Measurements from ENCODE around the gene EIF5A. TPM values are rescaled to one million over a fixed set of nuclear protein-coding genes. Genes with fewer than 3 reads are reported as not detected.

The EIF5A gene
- total and polyA plus RNA-seq, 9 of the 15 experiments (the other 6 are each of a cell fraction or from before 2014, with no cell fraction given), result 22.9 to 1,163 (median 772) TPM

- FAIRE-seq, result peak; percentile 84
- no peaks in the 10 kb centered on the region; the same call in 2 of the 3 replicates for H3K79me2 ChIP-seq (ENCODE audit: control insufficient read depth, insufficient read depth, low read length)
- CTCF ChIA-PET (ENCODE audit: low intra/inter-chr PET ratio), result no interaction called here
- intact Hi-C loops (cut with micrococcal nuclease), result loop anchor here (5.0 kb wide), 1 partner anchor 46 kb away; the partner anchor contains the start of gene PHF23
- H3K9me3 ChIP-seq (replicated peaks; ENCODE audit: control insufficient read depth, insufficient read depth, low read depth, low read length), result no peaks in the 10 kb centered on the region
- H3K4me3 ChIP-seq, result peak overlapping the region; percentile 65; the same call in 1 of the 2 replicates
- WGBS (ENCODE audit: insufficient coverage, low coverage, missing lambda C conversion rate), result 8% methylated on average over 6 of the region's 6 CpGs
- peak overlapping the region; percentile 39; the same call in 2 of the 3 replicates for H3K27ac ChIP-seq (ENCODE audit: extremely low read depth, low read depth, low read length)
- H3K9ac ChIP-seq (ENCODE audit: insufficient read depth in 1 of 2, low read depth in 2 of 2, low read length in 2 of 2), result peak overlapping the region; percentile 65 to 91; a peak in 3 of 4 replicates
- peaks cover 15 to 44% of the 10 kb centered on the region in 2 experiments; a peak in 4 of 5 replicates for H3K4me1 ChIP-seq (replicated peaks in 1 of 2; ENCODE audit: control insufficient read depth in 2 of 2, insufficient read depth in 2 of 2, low read length in 2 of 2)
- H2AFZ ChIP-seq (ENCODE audit: low read depth, low read length), result no peak overlapping the region
- in situ Hi-C loops (cut with MboI), result loop anchor here (5.0 kb wide), 1 partner anchor 59 kb away; no protein-coding TSS in a partner anchor
- peak overlapping the region; percentile 73 for H3K4me2 ChIP-seq (ENCODE audit: insufficient read depth, low read length)
- H3K27me3 ChIP-seq (ENCODE audit: control insufficient read depth in 2 of 2, insufficient read depth in 2 of 2, low read length in 2 of 2), result no peaks in the 10 kb centered on the region
- peak; percentile 22; the same call in 1 of the 3 replicates for ATAC-seq
- DNase-seq (ENCODE audit: extremely low read depth in 1 of 4, low spot score in 3 of 4), result peak in 3 of 4 experiments; percentile 35 to 69 (median 44)
- H3K9me1 ChIP-seq (ENCODE audit: control insufficient read depth, insufficient read depth, low read length), result no peaks in the 10 kb centered on the region
- POLR2A ChIA-PET, result interaction anchor here (0.6 to 1.4 kb wide), 7 partner anchors 11 to 367 kb away, joined by 3 to 5 read pairs (median 3); partner anchors contain the start of gene PHF23
- 0 out of 3 replicates have a peak, but pooled peaks cover 3% of the 10 kb centered on the region for H3K36me3 ChIP-seq (ENCODE audit: control insufficient read depth, insufficient read depth, low read length)
- H4K20me1 ChIP-seq (replicated peaks; ENCODE audit: control insufficient read depth, insufficient read depth, low read length), result no peaks in the 10 kb centered on the region; the same call in 1 of the 2 replicates
- no TSS peak for BruUV-seq (replicated peaks)
- TF ChIP-seq CBX8 (IDR thresholded peaks at IDR 0.05; ENCODE audit: borderline replicate concordance, extremely low read depth, low read depth, low read length, poor library complexity, severe bottlenecking) (no peak), SMARCA4 (IDR thresholded peaks at IDR 0.05) (0 out of 2 replicates have a peak, but pooled peaks have one; percentile 11), SIN3A (IDR thresholded peaks at IDR 0.05; ENCODE audit: borderline replicate concordance in 2 of 2, control insufficient read depth in 1 of 2, low read depth in 2 of 2, low read length in 2 of 2) (peak in 1 of 2 experiments; percentile 35; a peak in 1 of 4 replicates), MAFF (IDR thresholded peaks at IDR 0.05; ENCODE audit: low read length) (no peak), ESRRA (IDR thresholded peaks at IDR 0.05; ENCODE audit: borderline replicate concordance, low read depth) (peak; percentile 73; the same call in 1 of the 2 replicates), CBFB (CRISPR knock-in tag; IDR thresholded peaks at IDR 0.05) (no peak), TCF3 (CRISPR knock-in tag; IDR thresholded peaks at IDR 0.05) (peak; percentile 58), FOXK2 (conservative IDR thresholded peaks at IDR 0.05 in 1 of 2, IDR thresholded peaks at IDR 0.05 in 1 of 2; ENCODE audit: low read depth in 2 of 2) (peak; percentile 77 to 83), TAL1 (IDR thresholded peaks at IDR 0.05) (peak; percentile 36), ZBTB33 (CRISPR knock-in tag; IDR thresholded peaks at IDR 0.05) (no peak), SMC3 (conservative IDR thresholded peaks at IDR 0.05; ENCODE audit: insufficient read depth, low read depth, low read length) (no peak), ID3 (CRISPR knock-in tag; IDR thresholded peaks at IDR 0.05) (no peak), ID3 (tag; IDR thresholded peaks at IDR 0.05) (no peak), HDAC1 (IDR thresholded peaks at IDR 0.05) (0 out of 4 replicates have a peak, but pooled peaks of 1 of the 2 experiments have one; percentile 9), MCM7 (IDR thresholded peaks at IDR 0.05) (no peak), THAP12 (CRISPR knock-in tag; IDR thresholded peaks at IDR 0.05) (no peak)
Measured at GRCh38 chr17:7282752-7283321, 24.6 kb upstream of the EIF5A start.
